ENCODE data around the gene KCNF1. TPM values are rescaled to one million over a fixed set of nuclear protein-coding genes. Genes with fewer than 3 reads are reported as not detected.

The KCNF1 gene
- total RNA-seq, 1 experiment from 2014 or later: 3.2 TPM

- Mint-ChIP-seq H3K4me1 (peaks cover 19 to 22% of the 10 kb centered on the region in 2 experiments), H3K36me3 (ENCODE audit: insufficient read depth in 1 of 3, low read depth in 3 of 3) (peaks cover 8 to 11% (median 10%) of the 10 kb centered on the region in 3 experiments), H3K4me3 (no peak overlapping the region), H3K27ac (no peak overlapping the region), H3K9me3 (peaks cover 12 to 14% of the 10 kb centered on the region in 2 experiments), H3K27me3 (ENCODE audit: low read depth) (peaks cover 3% of the 10 kb centered on the region)
- H2AFZ ChIP-seq (ENCODE audit: low read length): no peak overlapping the region
- no peaks in the 10 kb centered on the region for H3K27me3 ChIP-seq (ENCODE audit: insufficient read depth, low read length)
- no peaks in the 10 kb centered on the region for H3K79me2 ChIP-seq (ENCODE audit: insufficient read depth, low read length)
- H3K18ac ChIP-seq (ENCODE audit: insufficient read length, low read depth, low read length): no peak overlapping the region
- H2BK20ac ChIP-seq (ENCODE audit: low read depth, low read length, poor library complexity, severe bottlenecking): no peak overlapping the region
- H3K56ac ChIP-seq (ENCODE audit: insufficient read length, low read depth, low read length): no peak overlapping the region
- H4K91ac ChIP-seq (ENCODE audit: insufficient read length, low read depth, low read length): no peak overlapping the region
- H3K14ac ChIP-seq (ENCODE audit: insufficient read depth, low read length): no peak overlapping the region
- H3K23ac ChIP-seq (ENCODE audit: insufficient read length, low read depth, low read length): no peak overlapping the region
- no peak overlapping the region for H3K4ac ChIP-seq (ENCODE audit: low read depth, low read length)
- no peak overlapping the region for H3K9ac ChIP-seq (ENCODE audit: extremely low read depth, insufficient read length, low read length)
- no peaks in the 10 kb centered on the region for H4K20me1 ChIP-seq (ENCODE audit: control insufficient read depth, insufficient read depth, insufficient read length)
- H2BK120ac ChIP-seq (ENCODE audit: low read depth, low read length, poor library complexity, severe bottlenecking): no peak overlapping the region
- H2BK15ac ChIP-seq (ENCODE audit: low read depth, low read length): no peak overlapping the region
- no peak overlapping the region for H3K27ac ChIP-seq (ENCODE audit: insufficient read length, low read depth, low read length)
- H2BK12ac ChIP-seq (ENCODE audit: insufficient read length, low read depth, low read length): no peak overlapping the region
- TF ChIP-seq, protein P1, sequence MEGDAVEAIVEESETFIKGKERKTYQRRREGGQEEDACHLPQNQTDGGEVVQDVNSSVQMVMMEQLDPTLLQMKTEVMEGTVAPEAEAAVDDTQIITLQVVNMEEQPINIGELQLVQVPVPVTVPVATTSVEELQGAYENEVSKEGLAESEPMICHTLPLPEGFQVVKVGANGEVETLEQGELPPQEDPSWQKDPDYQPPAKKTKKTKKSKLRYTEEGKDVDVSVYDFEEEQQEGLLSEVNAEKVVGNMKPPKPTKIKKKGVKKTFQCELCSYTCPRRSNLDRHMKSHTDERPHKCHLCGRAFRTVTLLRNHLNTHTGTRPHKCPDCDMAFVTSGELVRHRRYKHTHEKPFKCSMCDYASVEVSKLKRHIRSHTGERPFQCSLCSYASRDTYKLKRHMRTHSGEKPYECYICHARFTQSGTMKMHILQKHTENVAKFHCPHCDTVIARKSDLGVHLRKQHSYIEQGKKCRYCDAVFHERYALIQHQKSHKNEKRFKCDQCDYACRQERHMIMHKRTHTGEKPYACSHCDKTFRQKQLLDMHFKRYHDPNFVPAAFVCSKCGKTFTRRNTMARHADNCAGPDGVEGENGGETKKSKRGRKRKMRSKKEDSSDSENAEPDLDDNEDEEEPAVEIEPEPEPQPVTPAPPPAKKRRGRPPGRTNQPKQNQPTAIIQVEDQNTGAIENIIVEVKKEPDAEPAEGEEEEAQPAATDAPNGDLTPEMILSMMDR (conservative IDR thresholded peaks at IDR 0.05): no peak
- H3K23me2 ChIP-seq (ENCODE audit: insufficient read length, low read depth, low read length, poor library complexity, severe bottlenecking): no peaks in the 10 kb centered on the region
- H3T11ph ChIP-seq (ENCODE audit: low read length): no peak overlapping the region
- H2AK5ac ChIP-seq (ENCODE audit: insufficient read length, low read length): no peak overlapping the region
- H4K5ac ChIP-seq (ENCODE audit: insufficient read length, low read depth, low read length): no peak overlapping the region
- no peak for DNase-seq
- no CpG with 5 or more reads among the region's 3 CpGs for WGBS (ENCODE audit: extremely low coverage, insufficient read length, low lambda C conversion rate)
- no peak overlapping the region for H3K4me2 ChIP-seq (ENCODE audit: insufficient read depth, insufficient read length, low read length)
- H2BK5ac ChIP-seq (ENCODE audit: insufficient read length, low read length): no peak overlapping the region
- peaks cover 5% of the 10 kb centered on the region; the same call in 1 of the 2 replicates for H3K4me1 ChIP-seq (ENCODE audit: insufficient read depth, low read length)
- H3K79me1 ChIP-seq (ENCODE audit: insufficient read depth, low read depth, low read length, poor library complexity, severe bottlenecking): no peaks in the 10 kb centered on the region
- no peaks in the 10 kb centered on the region for H3K9me3 ChIP-seq (ENCODE audit: control insufficient read depth, low read depth, low read length)
- H4K8ac ChIP-seq (replicated peaks; ENCODE audit: insufficient read length, low read depth, low read length): no peak overlapping the region
Measured at GRCh38 chr2:10939058-10939457, 27.3 kb downstream of the KCNF1 start.

All from H9 (cell line).